Effector CD8-positive, alpha-beta T cell (primary cell): ENCODE measurements around the gene TTC28.
"Not testable (repeated sequence)": the region's sequence is repeated elsewhere in the genome, so short reads cannot be mapped to it uniquely, and the experiment has no call there.

ENCODE experiments used
- DNase-seq: peaks from one replicate; lab custom pipeline; 2025; lab: John Stamatoyannopoulos, UW

The TTC28 gene

GRCh38 chr22:28103596-28103995 is 576.0 kb downstream of the TTC28 start:
- DNase-seq: no peak

GRCh38 chr22:28102151-28102812 is 577.4 kb downstream of the TTC28 start:
- no peak for DNase-seq

- DNase-seq: no peak
These were observed 582.0 kb downstream of the TTC28 start for GRCh38 chr22:28097627-28098026.

GRCh38 chr22:28096161-28096560 is 583.5 kb downstream of the TTC28 start:
- no peak for DNase-seq

- no peak for DNase-seq
These were observed 584.1 kb downstream of the TTC28 start for GRCh38 chr22:28095316-28096095.

- DNase-seq: no peak
These were observed 584.9 kb downstream of the TTC28 start for GRCh38 chr22:28094771-28095170.

DNA sequence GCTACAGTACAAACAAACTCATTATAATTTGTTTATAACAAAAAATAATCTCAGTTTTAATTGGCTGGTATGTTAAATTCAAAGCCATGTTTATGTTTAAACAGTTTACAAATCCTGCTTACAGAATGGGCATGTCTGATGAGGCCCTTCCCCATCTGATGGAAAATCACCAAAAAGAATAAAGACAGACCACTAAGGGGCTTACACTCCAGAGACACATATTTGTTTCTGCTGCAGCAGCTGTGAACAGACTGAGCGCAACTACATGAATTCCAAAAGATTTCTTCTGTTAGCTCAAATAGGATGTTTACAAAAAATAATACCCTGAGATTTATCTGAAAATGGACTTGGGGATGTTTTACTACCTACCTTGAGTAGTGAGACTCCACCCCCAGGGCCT is 585.9 kb downstream of the TTC28 start:
- no peak for DNase-seq

DNA sequence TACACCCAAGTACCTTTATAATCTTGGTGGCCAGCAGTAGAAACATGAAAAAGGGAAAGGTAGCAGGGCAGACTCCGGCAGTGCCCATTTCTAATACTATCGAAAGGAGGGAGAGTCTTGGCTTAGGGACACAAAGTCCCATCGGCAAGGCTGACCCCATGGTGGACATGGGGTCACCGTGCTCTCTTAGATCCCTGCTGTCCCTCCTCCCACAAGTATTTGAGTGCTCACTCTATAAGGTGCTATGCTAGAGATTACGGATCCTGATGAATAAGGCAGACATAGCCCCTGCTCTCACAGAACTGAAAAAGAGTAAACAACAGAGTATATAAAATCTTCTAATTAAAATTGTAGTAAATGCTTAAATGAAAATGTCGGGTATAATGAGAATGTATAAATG is 588.2 kb downstream of the TTC28 start:
- DNase-seq: no peak

DNA sequence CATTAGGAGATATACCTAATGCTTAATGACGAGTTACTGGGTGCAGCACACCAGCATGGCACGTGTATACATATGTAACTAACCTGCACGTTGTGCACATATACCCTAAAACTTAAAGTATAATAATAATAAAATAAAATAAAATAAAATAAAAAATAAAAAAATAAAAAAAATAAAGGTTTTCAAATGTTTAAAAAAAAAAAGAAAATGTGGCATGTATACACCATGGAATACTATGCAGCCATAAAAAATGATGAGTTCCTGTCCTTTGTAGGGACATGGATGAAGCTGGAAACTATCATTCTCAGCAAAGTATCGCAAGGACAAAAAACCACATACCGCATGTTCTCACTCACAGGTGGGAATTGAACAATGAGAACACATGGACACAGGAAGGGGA is 590.1 kb downstream of the TTC28 start:
- DNase-seq: not testable (repeated sequence)

DNA sequence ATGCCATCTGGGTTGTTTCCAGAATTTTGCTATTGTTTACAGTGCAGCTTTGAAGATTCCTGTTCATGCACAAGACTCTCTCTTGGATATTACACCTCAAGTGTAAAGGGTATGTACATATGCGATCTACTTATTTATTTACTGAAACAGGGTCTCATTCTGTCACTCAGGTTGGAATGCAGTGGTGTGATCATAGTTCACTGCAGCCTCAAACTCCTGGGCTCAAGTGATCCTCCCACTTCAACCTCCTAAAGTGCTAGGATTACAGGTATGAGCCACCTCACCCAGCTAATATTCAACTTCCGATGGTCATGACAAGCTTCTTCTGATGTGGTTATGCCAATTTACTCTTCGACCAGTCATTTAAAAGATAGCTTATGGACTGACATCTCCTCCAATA is 602.5 kb downstream of the TTC28 start:
- DNase-seq: no peak

DNA sequence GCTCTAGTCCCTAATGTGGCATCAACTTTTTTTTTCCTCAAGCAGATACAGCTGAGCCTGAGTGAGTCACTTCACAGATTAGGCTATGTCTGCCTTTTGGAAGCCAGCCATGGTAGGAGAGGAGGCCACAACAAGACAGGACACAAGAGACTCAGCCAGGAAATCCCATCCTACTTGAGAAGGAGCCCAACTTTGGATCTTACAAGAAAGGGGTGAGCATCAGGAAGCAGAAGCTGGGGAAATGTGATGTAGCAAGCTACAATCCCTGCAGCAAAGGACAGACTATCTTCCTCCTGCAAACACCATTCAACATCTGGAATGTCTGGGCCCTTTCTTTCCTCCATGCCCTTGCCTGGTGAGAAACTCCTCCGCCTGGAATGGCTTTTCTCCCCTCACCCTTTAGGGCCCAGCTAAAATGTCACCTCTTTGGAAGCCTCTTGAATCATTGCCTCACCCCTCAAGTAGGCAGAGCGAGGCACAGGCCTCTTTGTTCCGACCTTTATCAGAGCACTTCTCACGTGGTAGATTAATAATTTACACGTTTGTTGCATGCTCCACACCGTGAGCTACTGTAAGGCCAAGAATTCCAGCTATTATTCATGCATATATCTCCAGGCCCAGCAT is 604.2 kb downstream of the TTC28 start:
- DNase-seq: no peak

DNA sequence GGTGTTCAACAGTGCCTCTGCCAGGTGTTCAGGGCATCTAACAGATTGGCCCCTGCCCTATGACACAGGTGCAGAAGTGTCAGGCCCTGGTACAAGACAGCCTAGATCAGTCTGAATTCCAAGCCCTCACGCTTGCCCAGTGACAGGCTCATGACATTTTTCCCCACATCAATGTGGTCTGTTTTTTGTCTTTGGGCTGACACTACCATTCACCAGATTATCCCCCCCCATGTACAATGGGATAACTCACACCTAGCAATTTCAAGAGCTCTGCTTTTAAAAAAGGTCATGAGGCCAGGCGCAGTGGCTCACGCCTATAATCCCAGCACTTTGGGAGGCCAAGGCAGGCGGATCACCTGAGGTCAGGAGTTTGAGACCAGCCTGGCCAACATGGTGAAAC is 605.1 kb downstream of the TTC28 start:
- DNase-seq: no peak

DNA sequence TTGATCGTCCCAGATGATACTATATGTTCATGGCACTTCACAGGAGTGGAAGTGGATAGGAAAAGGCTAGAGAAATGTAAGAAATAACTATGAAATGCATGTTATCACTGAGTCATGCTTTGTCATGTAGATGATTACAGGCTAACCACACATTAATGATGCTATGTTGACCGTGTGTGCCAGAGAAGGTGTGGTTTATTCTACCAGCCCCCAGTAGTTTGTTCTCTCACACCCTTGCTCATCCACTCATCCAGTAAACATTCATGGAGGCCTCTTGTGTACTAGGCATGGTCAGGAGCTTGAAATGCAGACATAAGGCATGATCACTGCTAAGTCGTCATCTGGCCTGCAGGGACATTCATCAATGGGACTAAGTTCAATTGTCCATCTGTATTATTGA is 607.6 kb downstream of the TTC28 start:
- no peak for DNase-seq

DNA sequence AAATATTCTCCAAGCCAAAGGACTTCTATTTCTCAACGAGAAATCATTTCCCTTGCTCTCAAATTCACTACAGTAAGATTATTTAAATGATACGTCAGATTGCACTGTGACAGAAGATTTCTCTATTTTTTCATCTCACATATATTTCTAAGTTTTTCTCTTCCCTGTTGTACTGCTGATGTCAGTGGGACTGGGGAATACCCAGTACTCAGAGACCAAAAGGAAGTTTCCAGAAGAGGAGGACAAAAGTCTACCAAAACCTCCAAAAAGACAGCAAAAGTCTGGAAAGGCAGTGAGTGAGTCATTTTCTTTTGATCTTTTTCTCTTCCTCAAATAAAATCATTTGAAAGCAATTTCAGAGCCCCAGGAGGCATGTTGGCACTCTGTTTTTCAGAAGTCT is 610.8 kb downstream of the TTC28 start:
- no peak for DNase-seq

DNA sequence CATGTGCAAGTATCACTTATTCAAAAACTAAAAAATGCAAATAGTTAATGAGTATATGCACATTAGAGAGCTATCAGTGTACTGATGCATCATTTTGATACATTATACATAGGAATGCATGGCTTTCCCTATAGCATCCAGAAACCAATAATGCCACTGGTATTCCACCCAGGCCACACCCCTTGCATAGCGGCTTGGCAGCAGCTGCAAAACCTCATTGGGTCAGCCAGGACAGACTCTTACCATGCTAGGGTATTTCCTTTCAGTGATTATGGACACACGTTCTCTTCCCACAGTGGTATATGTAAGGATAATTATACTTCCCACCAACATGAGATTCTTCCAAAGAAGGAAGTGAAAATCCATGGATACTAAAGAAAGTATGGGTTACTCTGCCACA is 614.7 kb downstream of the TTC28 start:
- DNase-seq: no peak

DNA sequence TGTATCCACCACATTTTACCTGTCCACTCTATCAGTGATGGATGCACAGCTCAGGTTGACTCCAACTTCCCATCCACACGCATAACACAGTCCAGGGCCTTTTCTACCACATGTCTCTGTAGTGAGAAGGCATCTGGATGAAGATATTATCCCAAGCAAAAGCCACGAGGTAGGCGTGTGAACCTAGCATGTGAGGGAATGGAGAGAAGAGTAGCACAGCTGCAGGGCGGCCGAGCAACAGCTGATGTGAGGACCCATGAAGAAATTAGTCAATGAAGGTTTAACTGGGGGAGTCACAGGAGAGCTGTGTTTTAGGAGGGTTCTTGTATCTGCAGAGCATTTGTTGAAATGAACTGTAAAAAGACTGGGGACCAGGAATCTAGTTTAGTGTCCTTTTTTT is 616.0 kb downstream of the TTC28 start:
- no peak for DNase-seq

DNA sequence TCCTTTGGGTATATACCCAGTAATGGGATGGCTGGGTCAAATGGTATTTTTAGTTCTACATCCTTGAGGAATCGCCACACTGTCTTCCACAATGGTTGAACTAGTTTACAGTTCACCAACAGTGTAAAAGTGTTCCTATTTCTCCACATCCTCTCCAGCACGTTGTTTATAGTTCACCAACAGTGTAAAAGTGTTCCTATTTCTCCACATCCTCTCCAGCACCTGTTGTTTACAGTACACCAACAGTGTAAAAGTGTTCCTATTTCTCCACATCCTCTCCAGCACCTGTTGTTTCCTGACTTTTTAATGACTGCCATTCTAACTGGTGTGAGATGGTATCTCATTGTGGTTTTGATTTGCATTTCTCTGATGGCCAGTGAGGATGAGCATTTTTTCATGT is 619.0 kb downstream of the TTC28 start:
- not testable (repeated sequence) for DNase-seq

GRCh38 chr22:28058036-28058435 is 621.6 kb downstream of the TTC28 start:
- DNase-seq: no peak

DNA sequence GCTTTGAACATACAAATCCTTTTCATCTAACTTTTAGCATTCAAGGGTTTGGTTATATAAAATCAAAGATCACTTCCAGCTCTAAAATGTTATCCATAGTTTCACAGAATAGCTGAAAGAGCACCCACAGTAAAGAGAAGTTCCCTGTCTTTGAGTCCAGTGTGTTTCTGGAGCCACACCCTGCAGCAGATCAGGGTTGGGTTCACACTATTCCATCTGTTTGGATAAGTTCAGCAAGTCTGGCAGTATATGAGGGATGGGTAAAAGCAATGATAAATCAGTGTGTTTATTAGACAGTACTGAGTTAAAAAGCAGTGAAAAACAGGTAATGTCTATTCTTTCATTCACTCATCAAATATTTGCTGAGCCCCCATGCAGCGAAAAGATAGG is 624.8 kb downstream of the TTC28 start:
- DNase-seq: no peak

DNA sequence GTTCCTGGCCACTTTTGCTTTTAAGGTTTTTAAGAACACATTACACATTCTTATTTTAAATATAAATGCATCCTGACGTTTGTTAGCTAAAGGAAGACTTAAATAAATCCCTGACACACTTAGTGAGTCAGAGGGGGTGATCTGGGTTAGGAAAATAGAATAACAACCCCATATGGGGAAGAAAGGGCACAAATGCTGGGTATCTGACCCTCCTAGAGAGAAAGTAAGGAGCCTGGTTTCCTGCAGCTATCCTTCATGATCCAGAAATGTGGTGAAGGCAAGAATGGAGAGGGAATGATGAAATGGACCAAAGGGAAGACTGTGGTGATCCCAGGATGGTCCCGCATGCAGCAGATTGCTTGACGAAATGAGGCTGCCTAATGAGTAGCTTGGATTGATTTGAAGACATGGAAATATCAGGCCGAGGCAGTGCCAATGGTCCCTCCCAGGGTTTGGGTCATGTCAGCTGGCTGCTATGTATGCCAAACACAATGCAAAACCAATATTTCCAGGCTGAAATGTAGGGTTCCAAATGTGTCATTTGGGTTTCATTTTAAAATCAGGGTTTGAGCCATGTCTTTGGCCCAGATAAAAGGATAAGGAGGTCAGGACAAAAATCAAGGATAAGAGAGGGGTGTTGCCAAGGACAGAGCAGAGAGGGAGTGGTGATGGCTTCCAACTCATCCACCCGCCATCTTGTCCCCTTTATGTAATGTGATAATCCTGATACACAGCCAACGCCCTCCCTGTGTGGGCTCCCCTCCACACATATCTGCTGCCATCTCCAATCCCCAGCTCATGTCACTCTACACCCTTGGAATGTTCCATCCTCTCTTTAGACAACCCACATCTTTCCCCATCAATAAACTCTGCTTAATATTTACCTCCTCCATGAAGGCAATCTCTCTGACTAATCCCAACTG is 625.5 kb downstream of the TTC28 start:
- no peak for DNase-seq

GRCh38 chr22:28052825-28053269 is 626.8 kb downstream of the TTC28 start:
- no peak for DNase-seq

GRCh38 chr22:28051787-28052356 is 627.8 kb downstream of the TTC28 start:
- peak; percentile 3 for DNase-seq
